Liver (tissue), 9 donors: ENCODE results near the gene HOOK2. TPM values are rescaled to one million over a fixed set of nuclear protein-coding genes. Genes with fewer than 3 reads are reported as not detected.
"Not testable (repeated sequence)": the region's sequence is repeated elsewhere in the genome, so short reads cannot be mapped to it uniquely, and the experiment has no call there.

Source experiments
- DNase-seq: peaks from one replicate; pipeline ENCODE4 v3.0.0-alpha.2; 2017; ENCODE audit warnings: low spot score
- H3K27ac ChIP-seq, 2 donors: one replicate each; pipeline ENCODE4 v1.7.0; 2013; ENCODE audit warnings: inconsistent platforms in 2 of 2, low read length in 2 of 2, control low read depth in 1 of 2, low read depth in 1 of 2, mild to moderate bottlenecking in 1 of 2
- H3K27me3 ChIP-seq, 4 donors: one replicate each; pipeline versions ENCODE4 v1.6.1 to v1.7.0; 2013; ENCODE audit warnings: low read length in 3 of 4, inconsistent platforms in 1 of 4, mild to moderate bottlenecking in 1 of 4, moderate library complexity in 1 of 4; ENCODE audit not compliant: control insufficient read depth in 4 of 4, insufficient read depth in 4 of 4
- H3K36me3 ChIP-seq, 4 donors: one replicate each; pipeline versions ENCODE4 v1.6.1 to v1.7.0; 2013; ENCODE audit warnings: low read length in 3 of 4, mild to moderate bottlenecking in 3 of 4, low read depth in 1 of 4, moderate library complexity in 1 of 4; ENCODE audit not compliant: control insufficient read depth in 4 of 4, insufficient read depth in 3 of 4
- H3K4me1 ChIP-seq, 4 donors: one replicate each; pipeline versions ENCODE4 v1.6.1 to v1.7.0; 2013; ENCODE audit warnings: low read length in 3 of 4, mild to moderate bottlenecking in 3 of 4, moderate library complexity in 1 of 4; ENCODE audit not compliant: control insufficient read depth in 4 of 4, insufficient read depth in 4 of 4
- H3K4me3 ChIP-seq, 3 donors: one replicate each; pipeline versions ENCODE4 v1.6.1 to v1.7.0; 2013; ENCODE audit warnings: low read length in 3 of 3, control low read depth in 1 of 3, low read depth in 1 of 3, mild to moderate bottlenecking in 1 of 3
- H3K9ac ChIP-seq, 2 donors: one replicate each; pipeline ENCODE4 v1.7.0; 2013; ENCODE audit warnings: low read length in 2 of 2, mild to moderate bottlenecking in 2 of 2, moderate library complexity in 2 of 2, control low read depth in 1 of 2, low read depth in 1 of 2
- H3K9me3 ChIP-seq, 4 donors: one replicate each; pipeline versions ENCODE4 v1.6.1 to v1.7.0; 2013; ENCODE audit warnings: low read length in 3 of 4; ENCODE audit not compliant: control insufficient read depth in 4 of 4
- FOXA2 ChIP-seq: IDR thresholded peaks from 2 replicates; pipeline ENCODE4 v1.6.1; 2016; ENCODE audit warnings: antibody characterized with exemption
- GABPA ChIP-seq, 2 donors: IDR thresholded peaks in 1 of 2; conservative IDR thresholded peaks in 1 of 2; 2 replicates each; pipeline ENCODE4 v1.6.1; 2016; ENCODE audit warnings: antibody characterized with exemption in 2 of 2, mild to moderate bottlenecking in 1 of 2, moderate library complexity in 1 of 2
- HNF4A ChIP-seq, 2 donors: conservative IDR thresholded peaks; 2 replicates each; pipeline ENCODE4 v1.6.1; 2016; ENCODE audit warnings: antibody characterized with exemption in 2 of 2, mild to moderate bottlenecking in 2 of 2
- HNF4G ChIP-seq: IDR thresholded peaks from 2 replicates; pipeline ENCODE4 v1.6.1; 2016; ENCODE audit warnings: antibody characterized with exemption
- MAX ChIP-seq: IDR thresholded peaks from 2 replicates; pipeline ENCODE4 v1.6.1; 2016; ENCODE audit warnings: antibody characterized with exemption
- NR2F2 ChIP-seq: IDR thresholded peaks from 2 replicates; pipeline ENCODE4 v1.6.1; 2016; ENCODE audit warnings: antibody characterized with exemption
- RAD21 ChIP-seq, 2 donors: IDR thresholded peaks; 2 replicates each; pipeline ENCODE4 v1.6.1; 2016; ENCODE audit warnings: antibody characterized with exemption in 2 of 2, mild to moderate bottlenecking in 2 of 2
- REST ChIP-seq: IDR thresholded peaks from 2 replicates; pipeline ENCODE4 v1.6.1; 2016; ENCODE audit warnings: antibody characterized with exemption, mild to moderate bottlenecking
- RXRA ChIP-seq, 2 donors: IDR thresholded peaks; 2 replicates each; pipeline ENCODE4 v1.6.1; 2017 to 2018; ENCODE audit warnings: antibody characterized with exemption in 2 of 2, mild to moderate bottlenecking in 1 of 2
- SP1 ChIP-seq: IDR thresholded peaks from 2 replicates; pipeline ENCODE4 v1.6.1; 2018; ENCODE audit warnings: antibody characterized with exemption, mild to moderate bottlenecking
- TAF1 ChIP-seq: conservative IDR thresholded peaks from 2 replicates; pipeline ENCODE4 v1.6.1; 2016; ENCODE audit warnings: antibody characterized with exemption, mild to moderate bottlenecking
- YY1 ChIP-seq: IDR thresholded peaks from 2 replicates; pipeline ENCODE4 v1.6.1; 2016; ENCODE audit warnings: antibody characterized with exemption, mild to moderate bottlenecking
- WGBS: extraction: QIAGEN DNeasy Blood & Tissue Kit; methylation state at CpG from one replicate; pipeline ENCODE4 v1.1.7; 2013; 5-methylcytosine and 5-hydroxymethylcytosine counted together
- polyA plus RNA-seq, 2 donors: library from polyadenylated mRNA; stranded (reverse) in 1 of 2; unstranded in 1 of 2; fragments of 200-250 nt in 1 of 2; fragments of >200 nt in 1 of 2; fragmentation: Nextera tagmentation in 1 of 2; extraction: Ambion mirVana in 1 of 2; gene quantifications; one replicate each; pipeline versions ENCODE4 v1.2.1 to v1.2.3, GENCODE V29; 2013 to 2015
- total RNA-seq, 2 donors: library from RNA; depleted of rRNA; stranded (reverse); fragments of >200 nt; gene quantifications; one replicate each; pipeline ENCODE4 v1.2.3, GENCODE V29; 2014
- donor health status: healthy.
- donor health status: healthy.
- donor health status: healthy.
- donor health status: healthy.
- donor health status: healthy.

HOOK2 gene
- total RNA-seq (10 to 100 TPM; 11.3 to 36.4 TPM), polyA plus RNA-seq (10 to 100 TPM; 12.9 to 17.0 TPM)

GRCh38 chr19:12774588-12775555 is at the start of gene HOOK2:
Gene HOOK2, minus strand, starts transcription at chr19:12775552. Its CDS starts 103 bp downstream, at chr19:12775449.
- H3K4me1 ChIP-seq, result peaks cover 12 to 27% (median 21%) of the 10 kb centered on the region in 4 donors
- 20% methylated on average over 58 of the region's 58 CpGs for WGBS
- H3K4me3 ChIP-seq, result peak within 1 kb of the TSS; percentile 72 to 83 (median 79)
- H3K27ac ChIP-seq, result peak within 1 kb of the TSS; percentile 75 to 85
- TF ChIP-seq REST (no peak), TAF1 (no peak), HNF4A (conservative IDR thresholded peaks at IDR 0.05) (peak; percentile 38 to 66), HNF4G (peak; percentile 9), NR2F2 (no peak), RXRA (IDR thresholded peaks at IDR 0.05) (peak; percentile 8 to 11), YY1 (no peak)
- no peaks in the 10 kb centered on the region for H3K9me3 ChIP-seq
- H3K36me3 ChIP-seq, result peaks cover 2 to 14% (median 4%) of the 10 kb centered on the region in 4 donors
- H3K27me3 ChIP-seq, result no peaks in the 10 kb centered on the region
- DNase-seq, result peak; percentile 78
- peak within 1 kb of the TSS in 1 of 2 donors; percentile 7 for H3K9ac ChIP-seq

- Histone ChIP-seq H3K27me3 (peaks cover 0 to 2% (median 0%) of the 10 kb centered on the region in 4 donors), H3K9ac (no peak overlapping the region), H3K9me3 (no peaks in the 10 kb centered on the region), H3K4me1 (peaks cover 0 to 4% (median 0%) of the 10 kb centered on the region in 4 donors), H3K36me3 (no peaks in the 10 kb centered on the region), H3K4me3 (no peak overlapping the region), H3K27ac (no peak overlapping the region)
- TF ChIP-seq MAX (no peak), RAD21 (IDR thresholded peaks at IDR 0.05) (no peak), FOXA2 (no peak), GABPA (IDR thresholded peaks at IDR 0.05 in 1 of 2, conservative IDR thresholded peaks at IDR 0.05 in 1 of 2) (no peak), SP1 (no peak), YY1 (no peak), HNF4G (no peak), NR2F2 (no peak)
- WGBS, result 92% methylated on average over 2 of the region's 2 CpGs
- no peak for DNase-seq
Measured at GRCh38 chr19:12821761-12822160, 46.4 kb upstream of the HOOK2 start.

GRCh38 chr19:12817810-12818209 is 42.5 kb upstream of the HOOK2 start:
- 96% methylated on average over 11 of the region's 11 CpGs for WGBS

GRCh38 chr19:12817188-12817587 is 41.8 kb upstream of the HOOK2 start:
- 94% methylated on average over 6 of the region's 6 CpGs for WGBS
- not testable (repeated sequence) for H3K9me3 ChIP-seq, H3K4me1 ChIP-seq, H3K9ac ChIP-seq, DNase-seq, H3K27me3 ChIP-seq, H3K4me3 ChIP-seq, H3K27ac ChIP-seq, H3K36me3 ChIP-seq

More at GRCh38 chr19:12817810-12818209, 42.5 kb upstream of the HOOK2 start:
- not testable (repeated sequence) for DNase-seq, H3K4me1 ChIP-seq, H3K27ac ChIP-seq, H3K9ac ChIP-seq, H3K36me3 ChIP-seq, H3K9me3 ChIP-seq, H3K27me3 ChIP-seq, H3K4me3 ChIP-seq
